ENCODE results near the gene CELF2. TPM values are rescaled to one million over a fixed set of nuclear protein-coding genes. Genes with fewer than 3 reads are reported as not detected.

CELF2 gene
- polyA plus RNA-seq, 1 donor from 2014 or later, result 55.5 TPM

DNA sequence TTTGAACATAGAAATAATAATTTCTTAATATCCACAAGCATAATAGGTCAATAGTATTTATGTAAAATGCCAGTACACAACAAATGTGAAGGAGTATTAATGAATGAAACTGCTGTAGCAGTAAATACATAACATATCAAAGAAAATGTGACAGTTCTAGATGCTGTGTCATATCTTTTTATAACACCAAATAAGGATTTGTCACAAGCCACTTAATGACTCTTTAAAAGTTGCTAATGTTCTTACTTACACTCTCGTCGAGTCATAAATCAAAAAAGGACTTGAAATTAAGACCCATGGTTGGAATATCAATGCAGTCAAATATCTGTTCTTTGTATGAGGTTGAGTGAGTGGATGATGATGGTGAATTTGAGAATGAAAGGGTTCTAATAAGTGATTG, 96.6 kb downstream of the CELF2 start:
- H3K4me3 ChIP-seq (ENCODE audit: low read length), result peak overlapping the region; percentile 12
- no peak for TF ChIP-seq POLR2AphosphoS5 (IDR thresholded peaks at IDR 0.05)
- TF ChIP-seq EP300 (conservative IDR thresholded peaks at IDR 0.05; ENCODE audit: poor library complexity, severe bottlenecking), result no peak
- no peak for TF ChIP-seq EZH2 (IDR thresholded peaks at IDR 0.05; ENCODE audit: borderline replicate concordance, insufficient read depth, low read length, poor library complexity, severe bottlenecking)
- TF ChIP-seq, protein P1, sequence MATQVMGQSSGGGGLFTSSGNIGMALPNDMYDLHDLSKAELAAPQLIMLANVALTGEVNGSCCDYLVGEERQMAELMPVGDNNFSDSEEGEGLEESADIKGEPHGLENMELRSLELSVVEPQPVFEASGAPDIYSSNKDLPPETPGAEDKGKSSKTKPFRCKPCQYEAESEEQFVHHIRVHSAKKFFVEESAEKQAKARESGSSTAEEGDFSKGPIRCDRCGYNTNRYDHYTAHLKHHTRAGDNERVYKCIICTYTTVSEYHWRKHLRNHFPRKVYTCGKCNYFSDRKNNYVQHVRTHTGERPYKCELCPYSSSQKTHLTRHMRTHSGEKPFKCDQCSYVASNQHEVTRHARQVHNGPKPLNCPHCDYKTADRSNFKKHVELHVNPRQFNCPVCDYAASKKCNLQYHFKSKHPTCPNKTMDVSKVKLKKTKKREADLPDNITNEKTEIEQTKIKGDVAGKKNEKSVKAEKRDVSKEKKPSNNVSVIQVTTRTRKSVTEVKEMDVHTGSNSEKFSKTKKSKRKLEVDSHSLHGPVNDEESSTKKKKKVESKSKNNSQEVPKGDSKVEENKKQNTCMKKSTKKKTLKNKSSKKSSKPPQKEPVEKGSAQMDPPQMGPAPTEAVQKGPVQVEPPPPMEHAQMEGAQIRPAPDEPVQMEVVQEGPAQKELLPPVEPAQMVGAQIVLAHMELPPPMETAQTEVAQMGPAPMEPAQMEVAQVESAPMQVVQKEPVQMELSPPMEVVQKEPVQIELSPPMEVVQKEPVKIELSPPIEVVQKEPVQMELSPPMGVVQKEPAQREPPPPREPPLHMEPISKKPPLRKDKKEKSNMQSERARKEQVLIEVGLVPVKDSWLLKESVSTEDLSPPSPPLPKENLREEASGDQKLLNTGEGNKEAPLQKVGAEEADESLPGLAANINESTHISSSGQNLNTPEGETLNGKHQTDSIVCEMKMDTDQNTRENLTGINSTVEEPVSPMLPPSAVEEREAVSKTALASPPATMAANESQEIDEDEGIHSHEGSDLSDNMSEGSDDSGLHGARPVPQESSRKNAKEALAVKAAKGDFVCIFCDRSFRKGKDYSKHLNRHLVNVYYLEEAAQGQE (IDR thresholded peaks at IDR 0.05; ENCODE audit: borderline replicate concordance), result no peak
- no peak for TF ChIP-seq SMC3 (conservative IDR thresholded peaks at IDR 0.05; ENCODE audit: poor library complexity)
- no peak for TF ChIP-seq TAF1 (IDR thresholded peaks at IDR 0.05; ENCODE audit: low read depth)
- TF ChIP-seq MXI1 (conservative IDR thresholded peaks at IDR 0.05; ENCODE audit: poor library complexity, severe bottlenecking), result no peak
- TF ChIP-seq, protein P2, sequence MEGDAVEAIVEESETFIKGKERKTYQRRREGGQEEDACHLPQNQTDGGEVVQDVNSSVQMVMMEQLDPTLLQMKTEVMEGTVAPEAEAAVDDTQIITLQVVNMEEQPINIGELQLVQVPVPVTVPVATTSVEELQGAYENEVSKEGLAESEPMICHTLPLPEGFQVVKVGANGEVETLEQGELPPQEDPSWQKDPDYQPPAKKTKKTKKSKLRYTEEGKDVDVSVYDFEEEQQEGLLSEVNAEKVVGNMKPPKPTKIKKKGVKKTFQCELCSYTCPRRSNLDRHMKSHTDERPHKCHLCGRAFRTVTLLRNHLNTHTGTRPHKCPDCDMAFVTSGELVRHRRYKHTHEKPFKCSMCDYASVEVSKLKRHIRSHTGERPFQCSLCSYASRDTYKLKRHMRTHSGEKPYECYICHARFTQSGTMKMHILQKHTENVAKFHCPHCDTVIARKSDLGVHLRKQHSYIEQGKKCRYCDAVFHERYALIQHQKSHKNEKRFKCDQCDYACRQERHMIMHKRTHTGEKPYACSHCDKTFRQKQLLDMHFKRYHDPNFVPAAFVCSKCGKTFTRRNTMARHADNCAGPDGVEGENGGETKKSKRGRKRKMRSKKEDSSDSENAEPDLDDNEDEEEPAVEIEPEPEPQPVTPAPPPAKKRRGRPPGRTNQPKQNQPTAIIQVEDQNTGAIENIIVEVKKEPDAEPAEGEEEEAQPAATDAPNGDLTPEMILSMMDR (IDR thresholded peaks at IDR 0.05; ENCODE audit: poor library complexity, severe bottlenecking), result no peak
- TF ChIP-seq RAD21 (conservative IDR thresholded peaks at IDR 0.05), result no peak
- H3K4me2 ChIP-seq (ENCODE audit: low read length), result no peak overlapping the region
- peaks cover 4% of the 10 kb centered on the region for H3F3A ChIP-seq (ENCODE audit: insufficient read depth, low read length, poor library complexity, severe bottlenecking)
- peaks cover 9% of the 10 kb centered on the region for H3K79me2 ChIP-seq (replicated peaks; ENCODE audit: insufficient read depth, low read length)
- H3K9ac ChIP-seq (ENCODE audit: low read length), result peak overlapping the region; percentile 2
- H2AFZ ChIP-seq (ENCODE audit: low read depth, low read length), result no peak overlapping the region
- H3K9me2 ChIP-seq (ENCODE audit: insufficient read depth, low read length), result no peaks in the 10 kb centered on the region
- H3K27ac ChIP-seq (ENCODE audit: low read length), result peak overlapping the region; percentile 80
- no peaks in the 10 kb centered on the region for H3K27me3 ChIP-seq (ENCODE audit: insufficient read depth, low read depth, low read length)
- H3K9me3 ChIP-seq (ENCODE audit: low read length), result no peaks in the 10 kb centered on the region
- H3K36me3 ChIP-seq (ENCODE audit: insufficient read depth, low read length), result no peaks in the 10 kb centered on the region
- no peaks in the 10 kb centered on the region for H4K20me1 ChIP-seq (ENCODE audit: insufficient read depth)

DNA sequence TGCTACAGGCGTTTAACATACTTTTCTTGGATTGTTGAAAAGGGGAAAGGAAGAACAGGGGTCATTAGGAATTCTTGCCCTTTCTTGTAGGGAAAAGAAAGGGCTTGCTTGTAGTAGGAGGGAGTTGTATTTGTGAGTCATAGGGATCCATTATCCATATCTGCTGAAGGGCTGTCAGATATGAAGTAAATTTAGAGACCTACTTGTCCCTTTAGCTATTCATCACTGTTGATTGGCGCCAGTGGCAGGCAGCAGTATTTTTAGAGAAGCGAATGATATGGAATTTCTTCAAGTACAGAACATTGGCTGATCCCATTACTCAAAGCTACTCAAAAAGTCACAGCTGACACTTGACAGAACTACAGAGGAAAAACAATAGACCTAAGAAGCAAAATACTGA, 97.7 kb downstream of the CELF2 start:
- Histone ChIP-seq H3K9me3 (ENCODE audit: low read length) (no peaks in the 10 kb centered on the region), H3K79me2 (replicated peaks; ENCODE audit: insufficient read depth, low read length) (peaks cover 9% of the 10 kb centered on the region), H3F3A (ENCODE audit: insufficient read depth, low read length, poor library complexity, severe bottlenecking) (peaks cover 4% of the 10 kb centered on the region), H3K9ac (ENCODE audit: low read length) (peak overlapping the region; percentile 24), H3K27me3 (ENCODE audit: insufficient read depth, low read depth, low read length) (no peaks in the 10 kb centered on the region), H3K36me3 (ENCODE audit: insufficient read depth, low read length) (no peaks in the 10 kb centered on the region), H4K20me1 (ENCODE audit: insufficient read depth) (no peaks in the 10 kb centered on the region), H3K4me2 (ENCODE audit: low read length) (no peak overlapping the region), H3K4me3 (ENCODE audit: low read length) (peak overlapping the region; percentile 12), H3K9me2 (ENCODE audit: insufficient read depth, low read length) (no peaks in the 10 kb centered on the region), H3K27ac (ENCODE audit: low read length) (peak overlapping the region; percentile 80), H2AFZ (ENCODE audit: low read depth, low read length) (no peak overlapping the region)
- no peak for TF ChIP-seq MXI1 (conservative IDR thresholded peaks at IDR 0.05; ENCODE audit: poor library complexity, severe bottlenecking)
- peak; percentile 24 for TF ChIP-seq RAD21 (conservative IDR thresholded peaks at IDR 0.05)
- TF ChIP-seq EZH2 (IDR thresholded peaks at IDR 0.05; ENCODE audit: borderline replicate concordance, insufficient read depth, low read length, poor library complexity, severe bottlenecking), result no peak
- TF ChIP-seq, protein P2 (IDR thresholded peaks at IDR 0.05; ENCODE audit: poor library complexity, severe bottlenecking), result peak; percentile 16
- TF ChIP-seq SMC3 (conservative IDR thresholded peaks at IDR 0.05; ENCODE audit: poor library complexity), result no peak
- TF ChIP-seq TAF1 (IDR thresholded peaks at IDR 0.05; ENCODE audit: low read depth), result no peak
- peak; percentile 98 for TF ChIP-seq EP300 (conservative IDR thresholded peaks at IDR 0.05; ENCODE audit: poor library complexity, severe bottlenecking)
- TF ChIP-seq, protein P1 (IDR thresholded peaks at IDR 0.05; ENCODE audit: borderline replicate concordance), result peak; percentile 100
- peak; percentile 71 for TF ChIP-seq POLR2AphosphoS5 (IDR thresholded peaks at IDR 0.05)
